ENCODE measurements around the gene SUN1.

The SUN1 gene

DNA sequence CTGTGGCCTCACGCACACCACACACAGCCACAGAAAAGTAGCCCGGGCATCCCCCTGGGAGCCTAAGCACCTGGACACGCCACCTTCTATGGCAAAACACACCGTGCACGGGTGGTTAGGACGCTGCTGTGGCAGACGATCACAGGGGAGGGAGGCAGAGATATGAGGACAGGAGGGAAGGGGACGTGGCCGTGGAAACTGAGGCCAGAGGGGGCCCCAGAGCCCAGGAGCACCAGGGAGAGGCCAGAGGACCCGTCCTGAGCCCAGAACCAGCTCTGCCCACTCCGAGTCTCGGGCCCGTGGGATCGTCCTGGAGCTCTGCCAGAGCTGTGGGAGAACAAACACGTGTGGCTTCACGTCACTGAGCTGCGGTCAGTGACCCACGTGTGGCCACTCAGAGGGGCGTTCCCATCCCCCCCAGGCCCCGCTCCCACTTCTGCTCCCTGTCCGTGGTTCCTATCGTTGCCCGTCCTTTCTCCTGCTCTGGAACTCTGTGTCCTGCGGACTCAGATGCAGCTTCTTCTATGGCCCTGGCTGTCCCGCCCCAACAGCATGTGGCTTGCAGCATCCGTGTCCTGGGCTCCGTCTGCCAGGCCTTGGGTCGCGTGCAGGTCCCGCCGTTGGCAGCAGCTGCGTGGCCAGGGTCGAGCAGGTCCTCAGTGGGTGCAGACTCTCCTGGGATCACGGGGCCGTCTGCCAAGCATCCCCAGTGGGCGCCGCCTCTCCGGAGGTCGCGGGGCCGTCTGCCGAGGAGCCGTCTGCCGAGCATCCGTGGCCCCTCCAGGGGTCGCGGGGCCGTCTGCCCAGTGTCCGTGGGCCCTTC, 75.1 kb downstream of the SUN1 start:
- DNase-seq, result peak in 2 of 14 donors; percentile 35 to 48

DNA sequence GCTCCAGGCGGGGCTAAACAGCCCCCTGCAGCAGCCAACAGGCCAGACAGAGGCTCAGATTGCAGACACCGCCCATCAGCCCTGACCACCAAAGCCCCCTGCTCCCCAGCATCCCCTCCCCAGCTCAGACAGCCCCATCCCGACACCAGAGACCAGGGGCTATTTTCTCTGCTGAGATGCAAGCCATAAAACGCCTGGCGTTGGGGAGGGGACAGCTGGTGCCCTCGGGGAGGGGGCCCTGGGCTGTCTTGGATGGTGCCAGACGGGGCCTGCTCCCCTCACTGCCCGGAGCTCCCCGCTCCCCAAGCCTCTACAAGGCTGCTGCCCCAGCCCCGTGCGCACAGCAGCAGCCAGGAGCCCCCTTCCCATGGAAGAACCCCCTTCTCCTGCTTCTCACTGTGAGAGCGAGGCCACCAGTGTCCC, 75.9 kb downstream of the SUN1 start:
- no peak for DNase-seq

DNA sequence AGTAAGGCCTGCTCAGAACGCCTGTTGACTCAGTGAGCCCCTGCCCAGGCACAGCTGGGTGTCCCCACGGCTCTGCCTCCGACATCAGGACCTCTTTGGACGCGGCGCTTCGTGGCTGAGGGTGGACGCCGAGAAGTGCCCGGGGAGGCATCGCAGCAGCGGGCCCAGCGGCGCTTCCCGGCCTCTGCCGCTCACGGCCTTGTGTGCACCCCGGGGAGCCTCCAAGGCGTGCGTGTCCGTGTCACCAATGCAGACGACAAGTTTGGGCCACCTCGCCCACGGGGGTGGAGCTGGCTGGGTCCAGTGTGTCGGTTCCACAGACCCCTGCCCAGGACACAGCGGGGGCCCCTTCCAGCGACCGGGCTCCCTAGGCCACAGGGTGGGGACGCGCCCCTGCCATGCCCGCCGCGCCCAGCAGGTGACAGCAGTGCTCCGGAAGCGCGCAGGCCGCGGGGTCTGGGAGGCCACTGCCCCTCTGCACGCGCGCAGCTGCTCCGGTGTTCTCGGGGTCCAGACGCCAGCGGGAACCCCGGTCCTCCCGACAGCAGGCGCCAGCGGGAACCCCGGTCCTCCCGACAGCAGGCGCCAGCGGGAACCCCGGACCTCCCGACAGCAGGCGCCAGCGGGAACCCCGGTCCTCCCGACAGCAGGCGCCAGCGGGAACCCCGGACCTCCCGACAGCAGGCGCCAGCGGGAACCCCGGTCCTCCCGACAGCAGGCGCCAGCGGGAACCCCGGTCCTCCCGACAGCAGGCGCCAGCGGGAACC, 76.5 kb downstream of the SUN1 start:
- peak in 8 of 14 donors; percentile 8 to 63 (median 32) for DNase-seq

- peak in 7 of 14 donors; percentile 16 to 55 (median 50) for DNase-seq
These were observed 77.4 kb downstream of the SUN1 start for GRCh38 chr7:909358-910329.

DNA sequence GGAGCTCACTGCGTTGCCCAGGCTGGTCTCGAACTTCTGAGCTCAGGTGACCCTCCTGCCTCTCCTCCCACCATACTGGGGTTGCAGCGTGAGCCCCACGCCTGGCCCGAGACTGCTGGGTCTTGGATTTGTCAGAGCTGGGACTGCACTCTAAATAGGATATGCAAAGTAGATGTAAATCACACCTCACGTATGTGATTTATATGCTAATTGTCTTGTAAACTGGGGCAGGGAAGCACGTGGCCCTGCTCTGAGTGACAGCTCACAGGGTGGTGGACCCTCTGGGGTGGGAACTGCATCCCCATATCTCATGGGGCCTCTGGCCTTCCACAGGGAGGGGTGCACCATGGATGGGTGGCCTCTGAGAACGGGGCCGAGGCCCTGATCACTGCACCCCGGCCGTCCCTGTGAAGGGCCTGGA, 78.2 kb downstream of the SUN1 start:
- DNase-seq, result no peak

DNA sequence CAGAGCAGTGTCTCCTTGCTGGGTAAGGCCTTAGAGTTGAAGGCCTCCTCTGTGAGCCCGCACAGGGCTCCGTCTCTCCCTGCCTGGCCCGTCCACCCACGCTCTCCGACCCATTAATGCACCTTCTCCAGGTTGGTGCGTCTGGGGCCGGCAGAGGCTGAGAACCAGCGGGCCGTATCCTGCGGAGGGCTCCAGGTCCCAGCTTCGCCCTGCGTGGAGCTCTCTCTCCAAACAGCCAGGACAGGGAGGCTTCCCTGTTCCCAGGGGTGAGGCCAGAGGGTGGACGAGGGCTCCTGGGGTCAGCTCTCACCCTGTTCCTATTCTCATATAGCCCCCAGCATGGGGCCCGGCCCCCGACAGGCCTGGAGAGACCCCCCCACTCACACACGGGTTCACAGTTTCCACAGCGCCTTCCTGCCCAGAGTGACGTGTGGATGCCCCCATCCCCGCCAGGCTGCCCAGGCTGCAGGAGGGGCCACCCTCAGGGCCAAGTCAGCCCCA, 78.7 kb downstream of the SUN1 start:
- DNase-seq, result peak in 1 of 14 donors; percentile 25

DNA sequence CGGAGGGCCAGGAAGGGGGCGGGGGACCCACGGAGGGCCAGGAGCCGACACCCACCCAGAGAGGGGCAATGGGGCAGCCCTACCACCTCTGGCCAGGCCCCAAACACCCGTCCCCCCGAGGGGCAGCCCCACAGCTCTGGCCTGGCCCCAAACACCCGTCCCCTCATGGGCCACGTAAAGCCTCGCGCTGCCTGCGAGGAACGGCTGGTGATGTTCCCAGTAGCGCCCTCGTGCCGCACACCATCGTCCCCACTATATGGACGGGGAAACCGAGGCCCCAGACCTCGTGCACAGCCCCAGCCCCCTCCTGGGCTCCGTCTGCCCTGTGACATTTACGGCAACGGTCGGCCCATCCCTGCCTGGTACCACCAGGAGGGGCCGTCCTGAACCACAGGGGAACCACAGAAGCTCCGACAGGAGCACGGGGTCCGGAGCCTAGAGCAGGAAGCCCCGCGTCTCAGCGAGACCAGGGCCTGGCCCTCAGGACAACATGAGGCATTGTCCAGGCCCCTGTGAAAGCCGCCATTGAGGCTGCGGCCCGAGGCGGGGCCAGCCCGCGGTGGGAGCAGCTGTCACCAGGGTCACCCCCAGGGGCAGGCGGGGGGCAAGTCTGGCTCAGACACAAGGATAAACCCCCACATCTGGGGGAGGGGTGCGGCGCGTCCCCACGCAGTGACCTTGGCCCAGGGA, 79.7 kb downstream of the SUN1 start:
- DNase-seq, result peak in 12 of 14 donors; percentile 38 to 89 (median 72)

- peak in 11 of 14 donors; percentile 19 to 78 (median 39) for DNase-seq
These were observed 81.7 kb downstream of the SUN1 start for GRCh38 chr7:913736-914520.

- DNase-seq, result no peak
These were observed 82.4 kb downstream of the SUN1 start for GRCh38 chr7:914521-915194.

DNA sequence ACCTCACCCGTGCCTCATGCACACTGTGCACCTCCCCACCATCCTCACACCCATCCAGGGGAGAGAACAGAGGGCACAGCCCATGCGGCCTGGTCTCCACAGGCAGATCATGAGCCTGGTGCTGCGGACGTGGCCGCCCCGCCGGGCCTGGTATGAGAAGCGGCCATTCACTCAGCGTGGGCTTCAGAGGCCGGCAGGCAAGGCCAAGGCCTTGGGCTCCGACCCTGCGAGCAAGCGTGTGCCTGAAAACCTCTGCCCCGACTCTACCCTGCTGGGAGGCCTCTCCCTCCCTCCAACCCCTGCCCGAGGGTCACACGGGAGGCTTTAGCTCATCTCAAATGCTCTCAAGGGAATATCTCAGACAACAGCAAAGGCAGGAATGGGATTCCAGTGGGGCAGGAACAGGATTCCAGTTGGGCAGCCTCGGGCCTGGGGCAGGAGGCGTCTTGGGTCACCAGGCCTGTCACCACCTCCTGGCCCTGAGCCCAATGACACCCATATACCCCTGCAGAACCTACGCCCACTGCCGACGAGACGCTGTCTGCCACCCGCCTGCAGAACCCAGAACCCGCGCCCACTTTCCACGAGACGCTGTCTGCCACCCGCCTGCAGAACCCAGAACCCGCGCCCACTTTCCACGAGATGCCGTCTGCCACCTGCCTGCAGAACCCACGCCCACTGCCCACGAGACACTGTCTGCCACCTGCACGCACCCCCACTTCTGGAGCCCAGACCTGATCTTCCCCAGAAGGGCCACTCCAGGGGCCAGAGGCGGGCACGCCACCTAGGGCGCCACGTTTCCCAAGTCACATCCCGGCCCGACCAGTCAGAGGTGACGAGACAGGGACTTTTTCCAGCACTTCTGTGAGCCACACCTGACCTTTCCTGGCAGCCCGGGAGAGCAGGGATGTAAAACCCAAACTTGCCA, 83.3 kb downstream of the SUN1 start:
- DNase-seq, result no peak

DNA sequence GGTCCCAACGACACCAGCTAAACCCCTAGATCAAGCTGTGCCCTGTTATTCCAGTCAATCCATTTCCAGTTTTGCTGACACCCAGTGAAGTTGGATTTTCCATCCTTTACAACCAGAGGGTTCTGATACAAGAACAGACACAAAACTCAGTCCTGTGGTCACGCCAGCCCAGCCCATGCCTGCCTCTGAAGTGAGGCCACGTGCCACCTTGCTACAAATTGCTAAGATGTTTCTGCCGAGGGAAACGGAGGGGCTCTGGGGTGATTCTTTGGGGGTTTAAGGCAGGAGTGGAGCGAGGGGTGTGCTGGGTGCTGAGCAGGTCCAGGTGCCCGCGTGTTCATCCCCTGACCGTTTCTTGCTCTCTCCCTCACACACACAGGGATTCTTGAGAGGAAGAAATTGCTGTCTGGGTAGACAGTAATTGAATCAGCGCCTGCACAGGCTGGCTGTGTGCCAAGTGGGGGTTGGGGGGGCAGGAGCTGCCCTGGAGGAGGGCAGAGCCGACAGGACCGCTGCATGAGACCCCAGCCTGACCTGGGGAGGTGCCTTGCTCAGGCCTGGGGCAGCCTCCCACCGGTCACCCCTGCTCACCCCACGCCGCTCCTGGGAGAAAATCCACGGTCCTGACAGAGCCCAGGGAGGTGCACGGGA, 84.1 kb downstream of the SUN1 start:
- DNase-seq, result peak in 2 of 14 donors; percentile 29 to 34

DNA sequence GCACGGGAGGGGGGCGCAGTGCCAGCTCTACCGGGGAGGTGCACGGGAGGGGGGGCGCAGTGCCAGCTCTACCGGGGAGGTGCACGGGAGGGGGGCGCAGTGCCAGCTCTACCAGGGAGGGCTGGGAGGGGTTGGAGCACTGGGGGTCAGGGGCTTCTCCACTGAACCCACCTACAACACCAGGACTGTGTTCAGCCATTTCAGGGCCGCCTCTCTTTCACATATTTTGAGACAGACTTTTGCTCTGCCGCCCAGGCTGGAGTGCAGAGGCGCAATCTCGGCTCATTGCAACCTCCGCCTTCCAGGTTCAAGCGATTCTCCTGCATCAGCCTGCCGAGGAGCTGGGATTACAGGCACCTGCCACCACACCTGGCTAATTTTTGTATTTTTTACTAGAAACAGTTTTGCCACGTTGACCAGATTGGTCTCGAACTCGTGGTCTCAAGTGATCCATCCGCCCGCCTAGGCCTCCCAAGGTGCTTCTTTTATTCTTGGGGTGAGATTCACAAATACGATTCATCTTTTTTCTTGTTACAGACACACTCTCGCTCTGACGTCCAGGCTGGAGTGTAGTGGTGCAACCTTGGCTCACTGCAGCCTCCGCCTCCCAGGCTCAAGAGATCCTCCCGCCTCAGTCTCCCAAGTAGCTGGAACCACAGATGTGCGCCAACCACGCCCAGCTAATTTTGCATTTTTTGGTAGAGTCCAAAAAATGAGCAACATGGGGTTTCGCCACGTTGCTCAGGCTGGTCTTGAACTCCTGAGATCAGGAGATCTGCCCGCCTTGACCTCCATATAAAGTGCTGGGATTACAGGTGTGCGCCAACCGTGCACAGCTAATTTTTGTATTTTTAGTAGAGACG, 85.2 kb downstream of the SUN1 start:
- no peak for DNase-seq

- DNase-seq, result no peak
These were observed 85.8 kb downstream of the SUN1 start for GRCh38 chr7:918118-918425.

- DNase-seq, result no peak
These were observed 86.3 kb downstream of the SUN1 start for GRCh38 chr7:918441-919113.

DNA sequence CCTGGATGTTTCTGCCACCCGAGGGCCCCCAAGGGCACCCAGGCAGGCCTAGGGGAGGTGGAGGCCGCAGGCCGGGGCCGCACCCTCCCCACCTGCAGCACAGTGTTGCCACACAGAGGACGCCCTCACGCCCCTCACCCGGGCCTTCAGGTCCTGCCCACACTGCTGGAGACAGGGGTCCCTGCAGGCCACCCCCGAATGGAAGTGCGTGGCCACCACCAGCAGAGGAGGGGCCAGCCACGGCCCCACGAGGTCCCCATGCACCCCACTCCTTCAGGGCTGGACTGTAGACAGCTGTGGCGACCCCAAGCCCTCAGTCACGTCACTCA, 86.8 kb downstream of the SUN1 start:
- no peak for DNase-seq

DNA sequence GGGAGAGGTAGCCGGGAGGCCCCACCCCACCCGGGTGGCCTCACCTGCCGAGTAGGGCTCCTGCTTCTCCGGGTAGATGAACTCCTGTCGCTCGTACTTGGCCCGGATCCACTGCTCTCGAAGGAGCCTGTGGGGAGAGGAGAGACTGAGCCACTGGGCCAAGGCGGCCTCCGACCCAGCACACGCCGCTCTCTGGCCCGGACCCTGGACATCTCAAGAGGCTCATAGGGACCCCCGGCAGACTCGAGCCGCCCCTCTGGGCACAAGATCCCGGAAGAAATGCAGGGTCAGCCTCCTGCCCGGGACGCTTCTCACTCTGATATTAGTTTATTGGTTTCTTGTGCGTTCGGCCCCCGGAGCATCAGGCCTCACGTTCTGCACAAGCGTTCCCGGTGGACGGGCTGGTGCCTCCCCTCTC, 87.7 kb downstream of the SUN1 start:
- DNase-seq, result no peak

All from C1 segment of cervical spinal cord (tissue), 14 donors.